NOMO-1 (cell line): Measurements from ENCODE around the gene CYP39A1.

Experiments used
- DNase-seq, 2 experiments: peaks; one replicate each; lab custom pipeline; 2025; ENCODE audit not compliant: unreplicated experiment in 2 of 2; lab: John Stamatoyannopoulos, UW

The CYP39A1 gene

GRCh38 chr6:46592046-46592445 lies 60.6 kb downstream of the CYP39A1 start:
- DNase-seq = no peak

GRCh38 chr6:46590765-46591164 lies 61.9 kb downstream of the CYP39A1 start:
- no peak for DNase-seq

GRCh38 chr6:46586906-46587305 lies 65.7 kb downstream of the CYP39A1 start:
- no peak for DNase-seq

DNA sequence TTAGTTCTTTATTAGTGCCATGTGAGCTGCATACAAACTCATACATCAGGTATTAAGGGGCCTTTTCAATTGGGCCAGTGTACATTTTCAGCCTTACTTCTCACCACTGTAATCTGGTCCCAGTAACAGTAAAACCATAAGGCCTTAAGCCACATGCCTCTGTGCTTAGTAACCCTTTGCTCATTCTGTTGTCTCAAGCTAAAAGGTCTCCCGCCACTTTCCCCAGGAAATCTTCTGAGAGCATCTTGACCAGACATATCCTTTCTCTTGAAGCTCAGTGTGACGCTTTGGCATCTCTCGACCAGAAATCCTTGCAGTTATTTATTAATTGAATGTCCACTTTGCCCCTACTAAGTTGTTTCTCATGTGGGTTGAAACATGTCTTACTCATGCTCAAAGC lies 68.0 kb downstream of the CYP39A1 start:
- no peak for DNase-seq

GRCh38 chr6:46583721-46584120 lies 68.9 kb downstream of the CYP39A1 start:
- no peak for DNase-seq

GRCh38 chr6:46583081-46583480 lies 69.5 kb downstream of the CYP39A1 start:
- DNase-seq = no peak

GRCh38 chr6:46581459-46582177 lies 71.0 kb downstream of the CYP39A1 start:
- DNase-seq = no peak

DNA sequence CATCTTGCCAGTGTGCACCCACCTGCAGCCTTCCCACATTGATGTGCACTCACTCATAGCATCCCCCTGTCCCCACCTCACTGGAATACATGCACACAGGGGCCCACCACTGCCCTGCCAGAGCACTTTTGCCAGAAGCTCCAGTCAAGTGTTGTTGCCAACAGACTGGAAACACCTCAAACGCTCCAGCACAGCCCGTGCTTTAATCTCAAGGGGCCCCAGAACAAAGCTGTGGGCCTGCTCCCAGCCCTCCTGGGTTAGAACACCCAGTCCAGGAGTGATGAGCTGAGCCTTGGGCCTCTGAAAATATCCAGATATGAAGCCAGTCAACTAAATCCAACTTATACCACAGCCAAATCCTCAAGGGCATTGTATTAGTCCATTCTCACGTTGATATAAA lies 77.1 kb downstream of the CYP39A1 start:
- no peak for DNase-seq

DNA sequence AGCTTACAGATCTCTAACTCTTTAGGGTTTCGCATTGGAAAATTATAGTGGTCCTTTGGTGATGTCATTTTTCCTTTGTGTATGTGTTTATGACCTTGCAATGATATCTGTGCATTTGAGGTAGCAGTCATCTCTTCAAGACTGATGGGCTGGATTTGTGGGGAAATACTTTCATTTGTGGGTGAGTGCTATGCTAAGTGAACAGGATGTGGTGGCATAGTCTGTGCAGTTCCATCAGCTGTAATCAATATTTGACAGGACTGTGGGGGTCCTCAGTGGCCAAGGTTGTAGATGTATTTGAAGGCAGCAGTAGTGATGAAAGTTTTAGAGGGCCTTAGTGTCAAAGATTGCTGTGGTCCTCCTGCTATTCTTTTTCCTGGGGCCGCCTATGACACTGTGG lies 79.5 kb downstream of the CYP39A1 start:
- DNase-seq = no peak

GRCh38 chr6:46565531-46565930 lies 87.1 kb downstream of the CYP39A1 start:
- no peak for DNase-seq

DNA sequence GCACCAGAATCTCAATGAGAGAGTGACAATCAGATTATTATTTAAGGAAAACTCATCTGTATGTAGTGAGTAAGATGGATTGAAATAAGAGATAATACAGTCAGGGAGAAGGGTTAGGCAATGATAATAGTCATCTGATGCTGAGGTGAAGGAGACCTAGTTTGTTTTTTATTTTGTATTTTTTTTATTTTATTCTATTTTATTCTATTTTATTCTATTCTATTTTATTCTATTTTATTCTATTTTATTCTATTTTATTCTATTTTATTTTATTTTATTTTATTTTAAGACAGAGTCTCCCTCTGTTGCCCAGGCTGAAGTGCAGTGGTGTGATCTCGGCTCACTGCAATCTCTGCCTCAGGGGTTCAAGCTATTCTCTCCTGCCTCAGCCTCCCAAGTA lies 88.7 kb downstream of the CYP39A1 start:
- no peak for DNase-seq

DNA sequence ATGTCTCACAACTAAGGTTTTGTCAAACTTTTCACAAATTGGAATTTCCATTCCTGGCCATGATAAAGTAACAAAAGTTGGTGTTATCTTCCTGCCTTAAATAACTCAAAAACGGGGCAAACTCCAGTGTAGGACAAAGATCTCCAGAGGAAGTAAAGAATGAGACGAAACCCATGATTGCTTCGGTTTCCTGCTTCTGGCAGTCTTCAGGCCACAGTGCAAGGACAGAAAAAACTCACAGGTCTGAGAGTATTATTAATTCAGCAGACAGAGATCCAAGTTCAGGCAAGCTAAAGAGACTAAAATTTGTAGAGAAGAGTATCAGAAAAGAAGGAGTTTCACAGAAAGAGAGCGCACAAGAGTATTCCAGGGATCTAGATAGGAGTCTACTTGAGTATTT lies 96.6 kb downstream of the CYP39A1 start:
- no peak for DNase-seq

DNA sequence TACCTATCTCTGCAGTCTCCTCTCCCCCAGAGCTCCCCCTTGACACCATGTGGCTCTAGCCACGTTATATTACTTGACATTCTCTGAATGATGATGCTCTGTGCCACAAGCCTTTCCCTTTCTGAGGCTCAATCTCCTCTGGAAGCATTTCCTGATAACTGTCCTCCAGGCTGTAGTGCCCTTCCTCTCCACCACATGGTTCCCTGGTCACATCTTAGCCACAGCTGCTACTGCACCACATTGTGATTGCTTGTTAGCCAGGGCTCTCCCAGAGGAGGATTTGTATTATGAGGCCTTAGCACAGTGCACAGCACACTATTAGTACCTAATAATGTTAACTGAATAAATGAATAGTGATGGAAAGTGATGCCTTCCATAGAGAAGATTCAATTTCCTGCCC lies 97.5 kb downstream of the CYP39A1 start:
- no peak for DNase-seq

- no peak for DNase-seq
Measured at GRCh38 chr6:46549155-46549554, 103.5 kb downstream of the CYP39A1 start.

- no peak for DNase-seq
Measured at GRCh38 chr6:46541556-46541955, 111.1 kb downstream of the CYP39A1 start.

- DNase-seq = no peak
Measured at GRCh38 chr6:46539866-46540265, 112.8 kb downstream of the CYP39A1 start.

DNA sequence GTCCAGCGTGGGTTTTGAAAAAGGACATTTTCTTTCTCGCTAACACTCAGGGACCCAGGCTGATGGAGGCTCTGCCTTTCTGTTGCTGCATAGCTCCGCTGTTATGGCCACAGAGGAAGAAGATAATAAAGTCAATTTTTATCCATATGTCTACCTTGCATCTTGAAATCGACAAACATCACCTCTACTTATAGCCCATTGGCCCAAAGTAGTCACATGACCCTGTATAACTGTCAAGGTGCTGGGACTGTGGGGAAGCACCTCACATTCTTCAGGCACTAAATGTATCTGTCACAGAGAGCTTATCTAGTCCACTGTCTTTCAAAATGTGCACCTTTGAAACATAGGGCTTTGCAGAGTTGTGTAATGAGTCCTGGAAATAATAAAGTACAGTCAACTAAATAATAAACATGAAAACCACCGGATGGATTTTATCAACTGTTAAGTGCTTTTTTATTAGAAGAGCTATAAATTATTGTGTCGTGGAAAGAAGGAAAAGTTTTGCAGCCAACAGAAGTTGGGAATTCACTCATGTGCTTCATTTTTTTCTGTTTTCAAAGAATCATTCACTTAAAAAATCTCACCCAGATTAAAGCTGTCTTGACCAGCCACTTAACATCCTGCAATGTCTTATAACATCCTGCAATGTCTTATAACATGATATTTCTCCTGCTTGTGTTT lies 113.7 kb downstream of the CYP39A1 start:
- DNase-seq = no peak

DNA sequence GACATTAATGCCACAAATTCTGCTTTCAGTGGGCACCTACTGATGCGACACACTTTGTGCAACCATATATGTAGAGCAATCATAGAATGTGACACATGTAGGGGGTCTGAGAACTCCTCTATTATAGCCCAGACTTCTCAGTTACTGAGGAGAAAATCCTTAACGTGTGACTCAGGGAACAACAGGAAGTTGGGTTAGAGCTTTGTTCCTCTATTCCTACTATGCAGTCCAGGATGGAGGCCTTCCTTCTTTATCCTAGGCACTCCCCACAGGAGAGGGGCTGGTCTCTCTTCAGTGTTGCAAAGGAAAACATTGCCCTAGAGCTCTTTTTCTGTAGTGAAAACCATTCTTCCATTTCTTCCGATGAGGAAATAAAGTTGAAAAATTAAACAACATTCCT lies 121.7 kb downstream of the CYP39A1 start:
- no peak for DNase-seq

DNA sequence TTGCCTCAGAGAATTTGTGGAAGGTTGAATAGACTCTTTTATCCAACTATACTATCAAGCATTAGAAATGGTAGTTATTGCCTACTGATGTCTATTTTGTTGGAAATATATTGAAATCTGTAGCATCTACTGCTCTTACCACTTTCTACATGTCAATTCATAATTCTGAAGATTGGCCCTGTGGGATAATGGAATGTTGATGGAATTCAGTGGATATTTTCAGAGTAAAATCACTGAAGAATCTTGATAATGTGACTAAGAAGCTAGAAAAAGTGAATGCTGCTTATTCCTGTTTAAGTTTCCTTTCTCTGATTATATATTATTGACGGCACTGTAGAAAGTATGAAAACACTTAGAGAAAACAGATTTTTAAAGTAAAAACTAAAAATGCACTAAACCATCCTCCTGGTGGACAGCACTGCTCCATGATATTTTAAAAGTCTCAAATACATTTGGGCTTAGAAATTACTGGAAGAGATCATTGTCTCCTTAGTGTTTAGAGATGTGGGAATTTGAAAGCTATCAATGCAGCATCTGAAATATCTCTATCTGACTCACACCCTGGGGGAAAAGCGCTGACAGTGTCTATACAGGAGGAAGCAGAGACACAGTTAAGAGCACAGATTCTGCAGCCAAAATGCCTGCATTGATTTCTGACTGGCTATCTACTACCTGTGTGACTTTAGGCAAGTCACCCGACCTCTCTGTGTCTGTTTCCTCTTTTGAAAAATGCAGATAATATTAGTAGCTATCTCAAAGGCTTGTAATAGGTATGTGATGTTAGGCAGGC lies 123.5 kb downstream of the CYP39A1 start:
- no peak for DNase-seq

- DNase-seq = no peak
Measured at GRCh38 chr6:46526607-46527006, 126.0 kb downstream of the CYP39A1 start.

- no peak for DNase-seq
Measured at GRCh38 chr6:46525583-46525982, 127.0 kb downstream of the CYP39A1 start.

DNA sequence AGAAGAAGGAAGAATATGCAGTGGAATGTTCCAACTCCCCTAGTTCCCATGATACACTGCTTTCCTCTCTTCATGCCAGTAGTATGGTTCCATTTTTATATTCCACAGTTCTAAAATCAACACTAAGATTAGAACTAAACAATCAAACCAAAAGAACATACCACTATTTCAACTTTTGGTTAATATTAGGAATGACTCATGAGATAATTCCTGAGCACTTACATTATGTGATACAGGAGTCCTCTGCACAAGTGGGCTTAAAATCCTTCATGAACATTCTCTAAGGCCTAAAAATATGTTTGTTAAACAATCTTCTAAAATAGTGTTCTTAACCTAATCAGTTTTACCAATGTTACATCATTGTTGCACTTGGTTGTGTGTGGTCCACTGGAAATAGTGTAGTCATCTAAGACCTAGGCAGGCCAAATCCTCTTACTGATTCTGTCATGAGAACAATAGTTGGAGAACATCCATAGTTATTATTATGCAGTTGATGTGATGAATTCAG lies 131.1 kb downstream of the CYP39A1 start:
- DNase-seq = no peak
